Right renal cortex interstitium (tissue), 3 donors: ENCODE results near the gene TMEM108. TPM values are rescaled to one million over a fixed set of nuclear protein-coding genes. Genes with fewer than 3 reads are reported as not detected.

Experiments
- DNase-seq, 3 donors: peaks; one replicate each; pipeline ENCODE4 v3.0.0-alpha.2; 2013; ENCODE audit warnings: low read depth in 3 of 3, low spot score in 2 of 3
- polyA plus RNA-seq, 3 donors: library from polyadenylated mRNA; unstranded; fragments of 120-200 nt; gene quantifications; one replicate each; pipeline ENCODE4 v1.2.1, GENCODE V29; 2013; ENCODE audit not compliant: insufficient read length in 3 of 3

TMEM108 gene
- polyA plus RNA-seq, 3 donors = 1.5 to 3.2 (median 2.3) TPM

DNA sequence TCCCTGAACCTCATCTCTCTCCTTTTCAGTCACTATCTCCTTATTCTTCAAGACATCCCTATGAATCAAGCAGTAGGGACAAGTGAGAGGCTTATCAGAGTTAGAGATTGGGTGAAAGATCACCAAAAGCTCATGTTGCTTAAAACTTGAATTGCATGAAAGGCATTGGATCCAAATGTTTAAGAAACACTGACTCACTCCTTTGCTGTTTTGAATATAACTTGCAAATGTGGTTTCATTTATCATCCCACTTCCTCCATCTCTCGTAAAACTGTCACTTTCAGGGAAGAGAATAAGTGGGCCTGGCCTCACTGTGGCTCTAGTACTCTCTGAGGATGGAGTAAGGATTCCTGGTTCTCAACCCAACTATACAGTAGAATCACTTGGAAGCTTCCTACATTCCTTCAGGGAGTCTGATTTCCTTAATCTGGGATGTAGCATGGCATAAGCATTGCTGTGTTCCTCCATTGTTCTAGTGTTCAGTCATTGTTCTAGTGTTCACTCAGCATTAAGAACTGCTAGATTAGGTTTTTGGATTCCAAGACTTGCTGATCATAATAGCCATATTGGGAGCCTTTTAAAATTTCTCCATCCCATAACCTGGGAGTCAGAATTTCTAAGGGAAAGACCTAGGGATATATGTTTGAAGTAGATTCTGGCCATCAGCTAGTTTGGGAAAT, 171.8 kb downstream of the TMEM108 start:
- no peak for DNase-seq

DNA sequence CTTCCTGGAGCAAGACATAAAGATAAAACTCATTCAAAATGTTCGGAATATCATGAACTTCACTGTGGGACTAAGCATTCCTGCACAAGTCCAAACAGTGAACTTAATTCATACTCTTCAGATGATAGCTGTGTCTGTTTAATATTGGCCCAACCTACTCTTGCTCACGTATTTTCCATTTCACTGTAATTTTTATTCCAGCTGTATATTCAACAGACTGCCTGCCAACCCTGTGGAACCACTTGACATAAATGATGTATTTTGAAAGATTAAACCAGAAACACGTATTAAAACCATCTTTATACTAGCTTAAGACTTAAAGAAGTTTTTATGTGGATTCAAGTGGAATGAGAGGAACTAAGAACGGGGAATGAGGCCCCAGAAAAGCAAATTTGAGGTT, 172.5 kb downstream of the TMEM108 start:
- DNase-seq = no peak

DNA sequence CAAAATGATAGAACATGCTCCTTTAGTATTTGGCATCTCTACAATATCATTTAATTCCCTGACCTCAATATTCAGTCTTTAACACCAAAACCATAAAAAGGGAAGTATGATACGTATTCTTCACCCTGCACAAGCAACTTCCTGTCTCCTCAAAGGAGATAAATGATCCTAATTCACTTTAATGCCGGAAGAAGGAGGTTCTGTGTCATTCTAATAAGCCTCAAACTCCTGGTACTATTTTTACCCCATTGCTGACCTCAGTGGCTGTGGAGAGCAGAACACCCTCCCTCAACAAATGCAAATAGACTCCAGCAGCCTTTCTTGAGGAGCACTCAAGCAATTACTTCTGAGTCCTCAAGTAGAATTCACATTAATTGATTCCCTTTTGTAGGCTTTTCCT, 173.3 kb downstream of the TMEM108 start:
- DNase-seq = no peak

DNA sequence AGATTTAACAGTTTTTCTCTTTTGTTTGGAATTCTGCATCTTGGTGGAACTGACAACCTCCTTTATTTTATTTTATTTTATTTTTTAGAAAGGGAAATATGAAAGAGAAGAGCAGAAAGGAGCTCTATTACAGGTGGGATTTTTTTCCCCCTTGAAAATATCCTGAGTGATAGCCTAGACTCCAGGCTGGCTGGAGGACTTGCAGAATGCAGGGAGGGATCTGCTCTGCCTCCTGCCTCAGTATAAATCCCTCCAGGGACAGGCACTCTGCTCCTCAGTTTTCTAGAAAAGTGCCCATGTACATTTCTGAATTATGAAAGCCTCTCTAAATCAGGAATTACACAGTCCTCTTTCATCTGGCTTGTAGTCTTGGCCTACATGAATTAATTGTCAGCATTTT, 173.7 kb downstream of the TMEM108 start:
- no peak for DNase-seq

DNA sequence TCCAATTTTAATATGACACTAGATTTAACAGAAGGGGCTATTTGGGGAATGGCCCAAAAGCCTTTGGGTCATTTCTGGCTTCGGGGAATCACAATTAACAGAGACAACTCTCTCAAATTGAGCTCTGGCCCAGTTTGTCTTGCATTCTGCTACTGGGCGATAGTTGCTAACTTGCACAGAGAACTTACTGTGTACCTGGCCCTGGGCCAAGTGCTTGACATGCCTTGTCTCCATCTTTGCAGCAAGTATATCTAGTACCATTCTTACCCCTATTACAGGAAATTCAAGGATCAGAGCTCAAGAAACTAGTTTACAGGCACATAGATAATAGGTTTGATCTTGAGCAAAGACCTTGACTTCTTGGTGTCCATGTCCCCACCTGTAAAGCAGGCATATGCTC, 175.7 kb downstream of the TMEM108 start:
- DNase-seq = no peak

DNA sequence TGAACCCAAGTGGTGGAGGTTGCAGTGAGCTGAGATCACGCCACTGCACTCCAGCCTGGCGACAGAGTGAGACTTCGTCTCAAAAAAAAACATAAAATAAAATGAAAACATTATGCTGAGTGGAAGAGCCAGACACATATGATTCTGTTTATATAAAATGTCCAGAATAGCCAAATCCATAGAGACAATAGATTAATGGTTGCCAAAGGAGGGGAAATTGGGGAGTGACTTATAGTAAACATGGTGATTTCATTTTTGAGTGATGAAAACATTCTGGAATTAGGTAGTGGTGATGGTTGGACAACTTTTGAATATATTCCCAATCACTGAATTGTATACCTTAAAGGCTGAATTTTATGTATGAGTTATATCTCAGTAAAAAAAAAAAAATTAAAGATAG, 189.6 kb downstream of the TMEM108 start:
- DNase-seq = no peak

DNA sequence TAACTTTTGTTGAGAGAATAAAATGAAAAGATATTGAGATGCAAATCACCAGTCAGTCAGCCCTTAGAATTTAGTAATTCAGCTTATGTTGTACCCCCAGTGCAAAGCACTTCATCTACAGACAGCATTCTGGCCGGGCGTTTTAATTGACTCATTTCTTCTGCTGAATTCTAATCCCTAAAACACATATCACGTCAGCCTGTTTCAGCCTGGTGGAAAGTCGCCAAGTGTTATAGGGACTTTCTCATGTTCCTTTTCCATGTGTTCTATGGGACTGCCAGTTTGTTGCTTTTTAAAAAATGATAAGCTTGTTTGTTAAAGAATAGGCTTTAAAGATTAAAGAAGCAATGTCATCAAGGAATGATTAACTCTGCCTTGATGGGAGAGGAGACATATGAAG, 192.0 kb downstream of the TMEM108 start:
- DNase-seq = no peak

DNA sequence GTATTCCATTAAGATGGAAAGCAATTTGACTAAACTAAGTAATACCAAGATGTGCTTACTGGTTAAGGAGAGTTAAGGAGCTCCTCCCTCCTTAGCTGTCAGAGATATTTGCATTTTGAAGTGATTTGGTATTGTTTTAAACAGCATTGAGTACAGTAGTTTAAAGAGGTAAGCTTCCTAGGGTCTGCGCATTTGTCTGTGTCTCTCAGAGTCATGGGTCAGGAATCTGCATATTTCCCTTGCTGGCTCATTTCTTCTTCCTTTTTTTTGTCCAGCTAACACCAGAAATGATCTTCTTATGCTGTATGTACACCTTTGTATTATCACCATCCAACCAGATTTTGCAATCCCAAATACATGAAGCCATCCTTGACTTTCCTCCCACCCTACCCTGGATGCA, 198.7 kb downstream of the TMEM108 start:
- DNase-seq = no peak

DNA sequence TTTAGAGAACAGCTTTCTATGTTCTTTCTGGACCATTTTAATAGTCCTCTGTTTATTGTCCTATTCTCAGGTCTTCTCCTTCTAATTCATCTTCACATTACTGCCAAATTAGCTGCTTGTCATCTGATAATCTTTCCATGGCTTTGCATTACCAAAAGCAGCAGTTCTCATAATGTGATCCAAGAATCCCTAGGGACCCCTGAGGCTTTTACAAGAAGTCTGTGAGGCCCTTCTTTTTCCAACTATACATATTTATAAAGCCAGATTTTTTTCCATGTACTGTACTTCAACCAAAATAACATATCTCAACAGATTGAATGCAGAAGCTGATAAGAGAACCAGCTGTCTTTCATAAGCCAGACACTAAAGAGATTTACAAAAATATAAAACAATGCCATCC, 199.2 kb downstream of the TMEM108 start:
- peak in 1 of 3 donors; percentile 12 for DNase-seq

DNA sequence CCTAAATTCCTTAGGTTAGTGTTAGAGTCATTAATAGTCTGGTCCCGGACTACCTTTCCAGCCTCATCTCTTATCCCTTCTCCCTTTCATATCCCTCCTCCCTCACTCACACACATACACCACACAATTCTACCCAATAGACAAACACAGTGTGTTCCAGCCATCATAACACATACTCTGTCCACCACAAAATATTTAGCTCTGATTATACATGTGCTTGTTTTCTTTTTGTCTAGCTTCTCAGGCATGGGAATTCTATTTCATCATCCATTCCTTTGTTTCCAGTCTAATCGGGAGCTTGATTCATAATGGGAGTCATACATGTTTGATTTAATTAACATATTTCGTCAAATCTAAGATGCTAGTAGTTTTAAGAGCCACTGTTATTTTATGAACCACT, 199.8 kb downstream of the TMEM108 start:
- DNase-seq = no peak

DNA sequence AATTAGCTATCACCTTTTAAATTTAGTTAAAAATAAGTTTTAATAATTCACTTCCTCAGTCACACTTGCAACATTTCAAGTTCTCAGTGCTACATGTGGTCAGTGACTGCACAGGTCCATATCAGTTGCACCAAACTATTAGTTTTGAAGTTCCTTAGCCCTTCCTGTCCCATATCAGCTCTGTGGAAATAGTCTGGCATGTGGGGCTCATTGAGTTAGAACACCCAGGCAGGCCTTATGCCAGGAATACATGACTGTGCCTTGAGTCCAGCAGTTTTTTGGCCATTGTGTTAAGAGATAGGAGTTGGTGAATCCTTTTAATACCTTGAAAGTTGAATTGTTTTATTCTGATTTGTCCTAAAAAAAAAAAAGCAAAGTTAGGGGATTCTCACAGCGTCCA, 207.9 kb downstream of the TMEM108 start:
- DNase-seq = no peak

DNA sequence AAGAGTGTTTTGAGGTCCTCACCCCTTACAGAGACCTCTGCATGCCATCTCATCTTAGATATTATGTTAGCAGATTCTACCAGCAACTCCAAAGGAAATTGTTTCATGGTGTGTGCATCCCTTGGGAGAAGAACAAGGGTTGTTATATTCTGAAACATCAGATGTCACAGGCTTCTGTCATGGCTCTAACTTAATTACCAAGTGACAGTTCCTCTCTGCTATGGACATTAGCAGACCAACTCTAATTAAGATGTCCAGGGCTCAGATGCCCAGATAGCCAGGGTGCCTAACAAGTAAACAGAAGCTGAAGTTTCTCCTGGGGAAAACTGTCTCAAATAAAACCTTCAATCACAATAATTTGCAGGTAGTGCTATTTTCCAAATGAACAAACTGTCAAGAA, 208.6 kb downstream of the TMEM108 start:
- no peak for DNase-seq

DNA sequence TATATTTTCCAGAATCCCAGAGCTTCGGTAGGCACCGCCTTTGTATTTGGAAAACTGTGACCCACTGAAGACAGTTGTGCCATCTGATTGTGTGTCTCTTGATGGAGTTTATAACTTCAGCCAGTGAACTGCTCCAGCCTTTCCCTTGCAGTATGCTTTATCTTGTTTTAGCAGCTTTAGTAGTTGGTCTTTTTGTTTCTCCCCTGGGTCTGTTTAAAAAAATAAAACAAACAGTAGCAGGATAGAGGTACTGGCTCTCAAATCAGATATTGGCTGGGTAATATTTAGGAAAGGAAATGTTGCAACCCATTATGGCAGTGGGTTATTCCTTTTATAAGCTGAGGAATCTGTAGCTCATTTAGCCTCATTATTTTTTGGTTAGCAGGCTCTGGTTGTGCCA, 210.2 kb downstream of the TMEM108 start:
- DNase-seq = no peak

DNA sequence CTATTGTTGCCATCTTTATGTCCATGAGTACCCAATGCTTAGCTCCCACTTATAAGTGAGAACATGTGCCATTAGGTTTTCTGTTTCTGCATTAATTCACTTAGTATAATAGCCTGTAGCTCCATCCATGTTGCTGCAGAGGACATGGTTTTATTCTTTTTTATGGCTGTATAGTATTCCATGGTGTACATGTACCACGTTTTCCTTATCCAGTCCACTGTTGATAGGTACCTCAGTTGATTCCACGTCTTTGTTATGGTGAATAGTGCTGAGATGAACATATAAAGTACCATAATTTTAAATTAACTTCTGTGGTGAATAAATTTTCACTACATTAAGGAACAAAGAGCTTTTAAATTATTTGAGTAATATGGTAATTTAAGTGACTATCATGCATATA, 211.3 kb downstream of the TMEM108 start:
- no peak for DNase-seq

DNA sequence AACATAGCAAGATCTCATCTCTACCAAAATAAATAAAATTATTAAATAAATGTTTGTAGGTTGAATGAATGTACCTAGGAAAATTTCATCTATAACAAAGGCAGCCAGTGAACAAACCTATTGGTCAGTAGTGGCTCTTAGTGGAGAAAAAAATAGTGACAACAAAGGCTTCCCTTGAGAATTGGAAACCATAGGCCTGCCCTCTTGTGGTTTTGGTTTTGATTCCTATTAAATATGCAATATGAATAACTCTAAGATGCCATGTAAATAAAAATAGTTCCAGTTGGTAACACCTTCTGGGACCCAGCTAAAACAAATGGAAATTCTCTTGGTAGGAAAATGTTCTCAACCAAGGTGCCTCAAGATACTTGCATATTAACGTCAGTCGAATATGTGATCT, 216.0 kb downstream of the TMEM108 start:
- DNase-seq = no peak

DNA sequence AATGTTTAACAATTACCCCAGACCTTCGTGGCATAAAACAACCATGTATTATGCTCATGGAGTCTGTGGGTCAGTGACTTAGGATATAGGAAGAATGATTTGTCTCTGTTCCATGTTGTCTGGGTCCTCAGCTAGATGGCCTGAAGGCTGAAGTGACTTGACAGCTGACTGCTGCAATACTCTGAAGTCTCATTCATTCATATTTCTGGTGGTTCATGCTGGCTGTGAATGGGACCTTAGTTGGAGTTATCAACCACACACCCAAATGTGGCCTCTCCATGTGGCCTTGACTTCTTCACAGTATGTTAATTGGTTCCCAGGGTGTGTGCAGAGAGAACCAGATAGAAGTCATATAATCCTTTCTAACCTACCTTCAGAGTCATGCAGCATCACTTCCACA, 216.5 kb downstream of the TMEM108 start:
- DNase-seq = no peak

DNA sequence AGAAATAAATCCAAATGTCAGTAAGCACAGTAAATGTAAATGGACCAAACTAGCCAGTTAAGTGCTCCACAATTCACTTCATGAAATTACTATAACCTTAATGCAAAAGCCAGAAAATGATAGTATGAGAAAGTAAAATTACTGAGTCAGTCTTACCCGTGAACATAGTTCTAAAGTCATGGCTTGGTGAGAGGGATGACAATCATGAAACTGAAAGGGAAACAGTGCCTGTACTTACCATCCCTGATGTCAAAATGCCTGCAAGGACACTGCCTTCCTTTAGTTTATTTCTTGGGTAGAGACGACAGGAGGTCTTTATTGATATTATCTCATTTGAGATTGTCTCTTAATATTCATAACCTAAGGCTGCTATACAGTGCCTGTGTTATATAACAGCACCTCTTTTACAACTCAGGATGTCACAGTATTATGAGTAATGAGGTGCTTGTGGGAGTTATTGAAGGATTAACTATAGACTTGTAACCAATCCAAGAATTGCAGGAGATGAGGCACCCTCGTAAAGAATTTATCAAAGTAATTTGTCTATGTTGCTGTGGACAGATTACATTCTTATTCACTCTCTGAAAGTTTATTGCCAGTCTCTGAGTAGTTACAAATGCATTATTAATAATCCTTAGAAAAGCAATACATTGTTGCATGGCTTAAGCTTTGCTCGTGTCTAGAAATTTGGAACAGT, 218.7 kb downstream of the TMEM108 start:
- DNase-seq = no peak

DNA sequence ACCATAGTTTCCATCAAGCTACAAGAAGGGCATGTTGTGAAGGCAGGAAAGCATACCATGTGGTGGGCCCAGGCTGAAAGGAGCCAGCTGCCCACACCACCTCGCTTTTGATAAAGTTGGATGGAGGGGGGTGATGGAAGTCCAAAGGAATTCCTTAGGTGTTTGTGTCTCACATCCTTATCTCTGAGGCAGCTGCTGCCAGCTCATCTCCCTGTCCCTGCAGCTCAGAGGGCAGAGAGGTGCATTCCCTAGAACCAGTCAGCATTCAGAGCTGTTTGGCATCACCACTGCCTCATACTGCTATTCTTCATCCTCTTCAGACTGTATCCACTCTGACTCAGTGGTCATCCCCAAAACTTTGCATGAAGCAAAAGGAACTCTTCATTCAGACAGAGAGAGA, 220.2 kb downstream of the TMEM108 start:
- no peak for DNase-seq

DNA sequence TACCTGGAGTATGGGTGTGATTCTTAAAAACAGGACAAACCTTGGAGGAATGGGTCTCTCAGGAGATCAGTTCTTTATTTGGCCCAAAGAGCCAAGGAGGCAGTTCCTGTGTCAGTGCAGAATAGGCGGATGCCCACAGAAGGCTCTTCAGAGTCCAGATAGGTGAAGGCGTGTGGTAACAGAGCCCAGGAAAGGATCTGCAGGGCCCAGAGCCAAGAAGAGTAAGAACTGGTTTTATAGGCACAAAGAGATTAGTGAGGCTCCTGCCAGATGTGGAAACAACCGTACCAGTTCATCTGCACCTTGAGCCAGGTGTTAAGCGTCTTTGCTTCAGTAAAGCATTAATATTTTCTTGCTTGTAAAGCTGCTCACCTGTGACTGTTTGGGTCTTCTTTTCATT, 221.6 kb downstream of the TMEM108 start:
- no peak for DNase-seq

DNA sequence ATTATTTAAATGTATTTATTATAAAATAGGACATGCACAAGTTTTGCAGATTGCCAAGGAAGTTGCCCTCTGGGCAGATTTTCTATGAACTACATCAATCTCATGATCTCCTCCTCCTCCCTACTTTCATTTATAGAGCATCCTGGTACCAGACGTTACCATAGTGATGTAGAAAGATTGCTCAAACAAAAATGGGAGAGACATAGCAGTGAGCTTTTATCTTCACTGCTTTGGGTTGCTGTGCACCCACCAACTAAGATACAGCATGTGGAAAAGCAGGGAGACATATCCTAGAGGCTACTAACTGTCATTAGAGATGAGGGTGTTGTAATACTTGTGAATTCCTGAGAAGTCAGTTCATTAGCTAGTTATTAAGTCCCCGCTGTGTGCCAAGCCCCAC, 224.1 kb downstream of the TMEM108 start:
- DNase-seq = no peak

DNA sequence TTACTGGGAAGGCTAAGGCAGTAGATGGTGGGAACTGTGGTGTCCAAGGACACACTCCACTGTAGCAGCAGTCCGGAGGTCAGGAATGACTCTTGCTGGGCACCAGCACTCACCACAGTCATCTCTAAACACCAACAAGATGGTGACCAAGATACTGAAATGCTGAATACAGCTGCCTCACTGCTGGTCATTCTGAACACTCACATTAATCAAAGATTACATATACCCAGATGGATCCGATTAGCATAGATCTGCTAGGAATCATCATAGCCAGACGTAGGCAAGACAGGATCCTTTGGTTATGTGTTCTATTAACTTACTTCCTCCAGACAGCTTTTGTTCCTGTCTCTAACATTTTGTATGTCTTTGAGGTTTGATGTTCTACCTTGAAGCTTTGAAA, 226.7 kb downstream of the TMEM108 start:
- DNase-seq = no peak

DNA sequence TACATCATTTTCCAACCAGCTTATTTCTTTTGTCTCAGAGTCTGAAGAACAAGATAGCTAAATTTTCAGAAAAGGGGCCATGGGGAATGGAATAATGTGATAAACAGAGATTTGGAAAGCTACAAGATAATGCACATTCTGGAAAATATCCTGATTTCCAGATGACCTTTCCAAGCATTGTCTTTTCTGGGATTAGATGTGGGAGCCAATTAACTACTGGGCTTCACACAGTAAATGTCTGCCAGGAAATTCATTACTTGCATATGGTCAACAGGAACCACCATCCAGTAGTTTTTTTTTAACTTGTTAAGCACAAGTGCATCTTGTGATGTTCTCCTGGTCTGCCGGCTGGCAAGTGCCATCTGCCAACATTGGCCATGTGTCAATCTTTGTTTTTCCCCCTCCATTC, 230.5 kb downstream of the TMEM108 start:
- DNase-seq = no peak

DNA sequence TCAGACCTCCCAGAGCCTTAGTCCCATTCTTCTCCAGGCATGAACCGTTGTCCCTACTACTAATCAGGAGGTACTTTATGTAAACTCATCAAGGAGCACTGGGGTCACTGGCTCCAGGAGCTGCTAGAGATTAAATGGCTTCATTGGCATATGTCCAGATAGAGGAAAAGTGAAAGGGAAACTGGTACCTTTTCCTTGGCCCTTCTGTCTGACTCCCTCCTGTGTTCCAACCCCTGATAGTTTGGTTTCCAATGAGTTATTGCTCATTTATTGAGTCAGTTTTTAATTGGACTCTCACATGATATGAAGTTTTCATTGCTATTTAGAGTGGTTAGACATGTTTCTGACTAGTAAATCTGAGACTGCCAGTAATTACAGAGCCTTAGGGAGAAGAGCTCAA, 231.2 kb downstream of the TMEM108 start:
- DNase-seq = no peak
